Measurements from ENCODE around the gene HIF1A.

Gene HIF1A

DNA sequence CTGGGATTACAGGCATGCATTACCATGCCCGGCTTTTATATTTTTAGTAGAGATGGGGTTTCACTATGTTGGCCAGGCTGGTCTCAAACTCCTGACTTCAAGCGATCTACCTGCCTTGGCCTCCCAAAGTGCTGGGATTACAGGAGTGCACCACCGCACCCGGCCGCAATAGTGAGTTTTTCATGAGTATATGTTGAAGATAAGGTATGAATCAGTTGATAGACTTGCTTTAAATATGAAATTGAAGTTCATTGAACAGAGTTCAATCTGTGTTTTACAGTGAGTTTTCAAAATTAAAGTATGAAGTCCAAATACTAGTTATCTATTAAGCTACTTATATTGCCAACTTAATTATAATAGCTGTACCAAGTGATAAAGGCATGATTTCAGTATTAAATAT, 102.0 kb downstream of the HIF1A start:
- H3K4me3 ChIP-seq, result no peak overlapping the region
- H3K4me2 ChIP-seq, result no peak overlapping the region
- no peaks in the 10 kb centered on the region for H3K9me3 ChIP-seq (replicated peaks in 1 of 11)
- peaks cover 20 to 58% (median 42%) of the 10 kb centered on the region in 11 experiments for H3K36me3 ChIP-seq
- peaks cover 0 to 3% (median 0%) of the 10 kb centered on the region in 11 experiments; a peak in 1 of 22 replicates for H4K20me1 ChIP-seq
- H3K27ac ChIP-seq, result no peak overlapping the region
- TF ChIP-seq Cebpa-rat (IDR thresholded peaks at IDR 0.05), result no peak
- no peak overlapping the region for H3K9ac ChIP-seq
- no peaks in the 10 kb centered on the region for H3K4me1 ChIP-seq
- no peaks in the 10 kb centered on the region for H3K27me3 ChIP-seq
